ENCODE measurements around the gene GNAQ.

- TF ChIP-seq EZH2 (IDR thresholded peaks at IDR 0.05) (no peak), YY1 (IDR thresholded peaks at IDR 0.05; ENCODE audit: extremely low read depth, insufficient replicate concordance, low read depth, low read length) (no peak)
- TF ChIP-seq, protein P1, sequence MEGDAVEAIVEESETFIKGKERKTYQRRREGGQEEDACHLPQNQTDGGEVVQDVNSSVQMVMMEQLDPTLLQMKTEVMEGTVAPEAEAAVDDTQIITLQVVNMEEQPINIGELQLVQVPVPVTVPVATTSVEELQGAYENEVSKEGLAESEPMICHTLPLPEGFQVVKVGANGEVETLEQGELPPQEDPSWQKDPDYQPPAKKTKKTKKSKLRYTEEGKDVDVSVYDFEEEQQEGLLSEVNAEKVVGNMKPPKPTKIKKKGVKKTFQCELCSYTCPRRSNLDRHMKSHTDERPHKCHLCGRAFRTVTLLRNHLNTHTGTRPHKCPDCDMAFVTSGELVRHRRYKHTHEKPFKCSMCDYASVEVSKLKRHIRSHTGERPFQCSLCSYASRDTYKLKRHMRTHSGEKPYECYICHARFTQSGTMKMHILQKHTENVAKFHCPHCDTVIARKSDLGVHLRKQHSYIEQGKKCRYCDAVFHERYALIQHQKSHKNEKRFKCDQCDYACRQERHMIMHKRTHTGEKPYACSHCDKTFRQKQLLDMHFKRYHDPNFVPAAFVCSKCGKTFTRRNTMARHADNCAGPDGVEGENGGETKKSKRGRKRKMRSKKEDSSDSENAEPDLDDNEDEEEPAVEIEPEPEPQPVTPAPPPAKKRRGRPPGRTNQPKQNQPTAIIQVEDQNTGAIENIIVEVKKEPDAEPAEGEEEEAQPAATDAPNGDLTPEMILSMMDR (IDR thresholded peaks at IDR 0.05 in 2 of 3, conservative IDR thresholded peaks at IDR 0.05 in 1 of 3; ENCODE audit: borderline replicate concordance in 1 of 3, insufficient read depth in 1 of 3, low read depth in 2 of 3, low read length in 2 of 3) = no peak
These were observed 62.5 kb downstream of the GNAQ start for GRCh38 chr9:77969083-77969482.
